Pancreas (tissue), 10 donors: ENCODE measurements around the gene RNASE4. TPM values are rescaled to one million over a fixed set of nuclear protein-coding genes. Genes with fewer than 3 reads are reported as not detected.

Experiments
- ATAC-seq, 4 donors: fragments of 200-7000 bp; cut with Tn5 transposase; one replicate each; pipeline versions ENCODE4 v1.8.0 to v1.9.1; 2020; ENCODE audit warnings: mild to moderate bottlenecking in 4 of 4, moderate library complexity in 4 of 4
- DNase-seq, 6 donors: peaks; one replicate each; pipeline ENCODE4 v3.0.0-alpha.2; 2020
- FAIRE-seq: peaks from 2 replicates; lab custom pipeline; 2012; peaks lifted over from hg19 to GRCh38; lab: Jason Lieb, UNC
- H3K27ac ChIP-seq, 4 donors: fragments of 200-600 bp; sonication (generic); 1 replicate in 3 of 4; 2 replicates in 1 of 4; pipeline versions ENCODE4 v1.5.0 to v1.8.0; 2020
- H3K27me3 ChIP-seq, 4 donors: fragments of 200-600 bp; one replicate each; pipeline ENCODE4 v1.8.0; 2021
- H3K36me3 ChIP-seq, 3 donors: fragments of 200-600 bp; sonication (generic) in 1 of 3; one replicate each; pipeline versions ENCODE4 v1.5.0 to v1.8.0; 2020 to 2021
- H3K4me1 ChIP-seq, 3 donors: fragments of 200-600 bp; one replicate each; pipeline ENCODE4 v1.8.0; 2021
- H3K4me3 ChIP-seq, 4 donors: fragments of 200-600 bp; sonication (generic) in 2 of 4; one replicate each; pipeline versions ENCODE4 v1.5.0 to v1.8.0; 2020 to 2021
- H3K9me3 ChIP-seq, 4 donors: fragments of 200-600 bp; one replicate each; pipeline ENCODE4 v1.8.0; 2021
- WGBS, 2 donors: extraction: QIAGEN DNeasy Blood & Tissue Kit; methylation state at CpG; one replicate each; pipeline ENCODE4 v1.1.7; 2013; 5-methylcytosine and 5-hydroxymethylcytosine counted together
- intact Hi-C, 3 donors: fragments of 100-400 bp; cut with DNase I; formaldehyde crosslinking; loops; one replicate each; pipeline versions ENCODE4 v1.11.1 to v1.14.2; 2022
- polyA plus RNA-seq, 2 donors: library from polyadenylated mRNA; stranded (reverse); fragments of 200-250 nt; gene quantifications; one replicate each; pipeline ENCODE4 v1.2.3, GENCODE V29; 2013
- total RNA-seq, 6 donors: library from RNA; stranded (reverse); fragmentation: NEBNext Ultra II Directional in 4 of 6; extraction: Animal tissue kit (Norgen Biotek cat#: 25700) in 4 of 6; gene quantifications; one replicate each; pipeline versions ENCODE4 v1.2.1 to v1.2.4, GENCODE V29; 2021 to 2023
- TF ChIP-seq, protein P1 (sequence below), 4 donors: fragments of 200-600 bp; sonication (generic) in 3 of 4; IDR thresholded peaks; one replicate each; pipeline versions ENCODE4 v1.5.0 to v1.8.0; 2021; ENCODE audit warnings: antibody characterized with exemption in 4 of 4
- donor health status: healthy with polysubstance abuse.
- donor health status: DM: no; HTN: no; CAD: no; lungs with moderate emphysema.
- donor health status: DM: no; HTN: no; CAD: no.
- donor health status: control.
- donor health status: control.
- donor health status: Bipolar disorder and iron deficiency.
- donor health status: DM: yes; HTN: yes; CAD: no.
- donor health status: DM: no; HTN: no; CAD: no.
- donor health status: DM: no; HTN: no; CAD: no.
- donor health status: DM: yes; HTN: yes; CAD: no.

Gene RNASE4
- total and polyA plus RNA-seq, 8 donors = 9.6 to 26.7 (median 15.4) TPM

DNA sequence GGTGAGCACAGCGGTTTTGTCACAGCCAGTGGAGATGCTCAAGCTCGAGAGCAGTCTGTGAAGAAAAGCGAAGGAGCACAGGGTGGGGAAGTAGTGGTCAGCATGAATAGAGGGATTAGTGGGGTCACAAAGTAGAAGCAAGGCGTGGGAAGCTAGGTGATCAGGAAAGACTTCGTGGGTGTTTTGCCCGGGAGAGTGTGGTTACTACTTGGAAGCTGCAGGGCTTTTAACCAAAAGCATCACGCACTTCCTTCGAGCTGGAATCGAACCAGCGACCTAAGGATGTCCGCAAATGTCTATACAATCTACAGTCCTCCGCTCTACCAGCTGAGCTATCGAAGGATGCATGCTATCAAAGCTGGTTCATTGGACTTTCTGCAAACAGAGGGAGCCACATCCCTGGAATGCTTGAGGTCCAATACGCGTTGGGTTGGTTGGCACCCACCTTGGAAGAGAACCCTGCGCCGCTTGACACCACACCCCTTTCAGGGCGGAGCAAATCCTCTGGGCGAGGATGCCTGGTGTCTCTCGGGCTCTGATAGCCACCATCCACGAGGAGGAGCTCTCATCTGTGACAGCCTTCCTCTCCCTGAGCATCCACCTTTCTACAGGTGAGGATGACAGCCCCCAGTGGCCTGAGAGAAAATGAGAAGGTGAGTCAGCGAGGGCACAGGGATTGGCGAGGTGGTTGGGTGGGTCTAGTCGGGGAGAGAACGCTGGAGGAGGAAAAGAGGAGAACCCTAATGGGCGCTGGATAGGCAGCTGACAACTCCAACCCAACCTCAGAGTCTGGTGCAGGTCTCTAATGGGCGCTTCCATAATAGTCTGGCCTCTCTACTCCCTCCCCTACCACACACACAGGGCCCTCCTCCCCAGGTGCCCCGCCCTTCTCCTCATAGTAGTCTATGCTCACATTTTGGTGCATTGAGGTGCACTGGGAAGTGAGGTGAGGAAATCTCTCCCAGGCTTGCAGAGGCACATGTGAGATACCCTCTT lies 26.8 kb upstream of the RNASE4 start:
- intact Hi-C loops = no loop called here
- ATAC-seq (peak in 2 of 4 donors; percentile 29 to 51), FAIRE-seq (no peak), DNase-seq (no peak)
- WGBS, 2 donors = 23 to 25% methylated on average over 28 of the region's 28 CpGs
- H3K4me1 ChIP-seq = peaks cover 0 to 5% (median 0%) of the 10 kb centered on the region in 3 donors
- H3K4me3 ChIP-seq = no peak overlapping the region
- H3K27me3 ChIP-seq = peaks cover 0 to 15% (median 0%) of the 10 kb centered on the region in 4 donors
- no peaks in the 10 kb centered on the region for H3K9me3 ChIP-seq
- no peaks in the 10 kb centered on the region for H3K36me3 ChIP-seq
- H3K27ac ChIP-seq = no peak overlapping the region
- TF ChIP-seq, protein P1, sequence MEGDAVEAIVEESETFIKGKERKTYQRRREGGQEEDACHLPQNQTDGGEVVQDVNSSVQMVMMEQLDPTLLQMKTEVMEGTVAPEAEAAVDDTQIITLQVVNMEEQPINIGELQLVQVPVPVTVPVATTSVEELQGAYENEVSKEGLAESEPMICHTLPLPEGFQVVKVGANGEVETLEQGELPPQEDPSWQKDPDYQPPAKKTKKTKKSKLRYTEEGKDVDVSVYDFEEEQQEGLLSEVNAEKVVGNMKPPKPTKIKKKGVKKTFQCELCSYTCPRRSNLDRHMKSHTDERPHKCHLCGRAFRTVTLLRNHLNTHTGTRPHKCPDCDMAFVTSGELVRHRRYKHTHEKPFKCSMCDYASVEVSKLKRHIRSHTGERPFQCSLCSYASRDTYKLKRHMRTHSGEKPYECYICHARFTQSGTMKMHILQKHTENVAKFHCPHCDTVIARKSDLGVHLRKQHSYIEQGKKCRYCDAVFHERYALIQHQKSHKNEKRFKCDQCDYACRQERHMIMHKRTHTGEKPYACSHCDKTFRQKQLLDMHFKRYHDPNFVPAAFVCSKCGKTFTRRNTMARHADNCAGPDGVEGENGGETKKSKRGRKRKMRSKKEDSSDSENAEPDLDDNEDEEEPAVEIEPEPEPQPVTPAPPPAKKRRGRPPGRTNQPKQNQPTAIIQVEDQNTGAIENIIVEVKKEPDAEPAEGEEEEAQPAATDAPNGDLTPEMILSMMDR (IDR thresholded peaks at IDR 0.05) = no peak

- 58 to 73% methylated on average over 3 of the region's 3 CpGs for WGBS, 2 donors
- intact Hi-C loops = no loop called here
- Histone ChIP-seq H3K36me3 (no peaks in the 10 kb centered on the region), H3K27ac (no peak overlapping the region), H3K4me1 (no peaks in the 10 kb centered on the region), H3K9me3 (no peaks in the 10 kb centered on the region), H3K27me3 (peaks cover 0 to 8% (median 0%) of the 10 kb centered on the region in 4 donors), H3K4me3 (no peak overlapping the region)
- TF ChIP-seq, protein P1 (IDR thresholded peaks at IDR 0.05) = no peak
- DNase-seq (no peak), ATAC-seq (no peak), FAIRE-seq (no peak)
Observed at GRCh38 chr14:20658246-20658645, 26.1 kb upstream of the RNASE4 start.

DNA sequence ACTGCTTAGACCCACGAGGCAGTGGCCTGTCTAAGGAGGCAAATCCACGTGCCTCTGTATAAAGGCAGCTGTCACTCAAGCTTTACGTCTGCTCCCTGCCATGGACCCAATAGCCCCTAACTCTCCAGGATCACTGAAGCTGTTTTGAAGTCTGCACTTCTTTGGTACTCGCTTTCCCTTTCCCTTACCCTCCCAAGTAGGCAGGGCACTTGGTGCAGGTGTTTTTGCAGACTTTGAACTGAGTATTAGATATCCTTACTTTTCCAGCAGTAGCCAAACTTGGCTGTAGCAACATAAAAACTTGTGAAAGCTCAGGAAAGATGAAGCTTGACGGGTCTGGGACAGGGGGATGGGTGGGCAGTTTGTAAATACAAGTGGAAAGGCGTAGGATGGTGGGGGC lies 25.0 kb upstream of the RNASE4 start:
- H3K27me3 ChIP-seq = peaks cover 0 to 8% (median 0%) of the 10 kb centered on the region in 4 donors
- H3K36me3 ChIP-seq = no peaks in the 10 kb centered on the region
- no peaks in the 10 kb centered on the region for H3K9me3 ChIP-seq
- TF ChIP-seq, protein P1 (IDR thresholded peaks at IDR 0.05) = no peak
- FAIRE-seq (no peak), DNase-seq (no peak), ATAC-seq (no peak)
- WGBS, 2 donors = 69 to 78% methylated on average over 6 of the region's 6 CpGs
- H3K4me3 ChIP-seq = no peak overlapping the region
- H3K4me1 ChIP-seq = no peaks in the 10 kb centered on the region
- H3K27ac ChIP-seq = no peak overlapping the region
- intact Hi-C loops = no loop called here

DNA sequence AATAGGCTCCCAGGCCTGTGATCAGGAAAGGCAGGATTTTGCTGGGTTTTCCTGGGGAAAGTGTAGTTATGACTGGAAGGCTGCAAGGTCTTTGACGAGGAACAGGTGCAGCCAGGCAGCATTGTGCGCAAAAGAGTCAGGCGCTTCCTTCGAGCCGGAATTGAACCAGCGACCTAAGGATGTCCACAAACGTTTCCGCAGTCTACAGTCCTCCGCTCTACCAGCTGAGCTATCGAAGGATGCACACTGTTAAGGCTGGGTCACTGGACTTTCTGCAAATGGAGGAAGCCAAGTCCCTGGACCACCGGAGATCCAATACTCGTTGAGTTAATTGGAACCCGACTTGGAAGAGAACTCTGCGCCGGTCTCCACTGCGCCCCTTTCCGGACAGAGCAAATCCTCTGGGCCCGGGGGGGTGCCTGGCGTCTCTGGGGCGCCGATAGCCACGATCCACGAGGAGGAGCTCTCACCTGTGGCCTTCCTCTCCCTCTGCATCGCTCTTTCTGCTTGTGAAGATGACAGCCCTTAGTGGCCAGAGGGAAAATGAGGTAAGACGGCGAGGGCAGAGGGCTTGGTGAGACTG lies 24.5 kb upstream of the RNASE4 start:
- TF ChIP-seq, protein P1 (IDR thresholded peaks at IDR 0.05) = no peak
- no peak overlapping the region for H3K4me3 ChIP-seq
- FAIRE-seq (no peak), ATAC-seq (no peak), DNase-seq (no peak)
- H3K4me1 ChIP-seq = no peaks in the 10 kb centered on the region
- H3K27ac ChIP-seq = no peak overlapping the region
- intact Hi-C loops = no loop called here
- H3K36me3 ChIP-seq = no peaks in the 10 kb centered on the region
- 56 to 63% methylated on average over 26 of the region's 26 CpGs for WGBS, 2 donors
- H3K27me3 ChIP-seq = peaks cover 0 to 8% (median 0%) of the 10 kb centered on the region in 4 donors
- H3K9me3 ChIP-seq = no peaks in the 10 kb centered on the region
